H1 (cell line): ENCODE results near the gene TRAF3IP3. TPM values are rescaled to one million over a fixed set of nuclear protein-coding genes. Genes with fewer than 3 reads are reported as not detected.

Experiments
- CREB1 ChIP-seq: IDR thresholded peaks from 2 replicates; pipeline ENCODE4 v1.6.1; 2012; ENCODE audit warnings: inconsistent platforms
- FOSL1 ChIP-seq: IDR thresholded peaks from 2 replicates; pipeline ENCODE4 v1.6.1; 2011; ENCODE audit warnings: mild to moderate bottlenecking, low read depth, low read length, moderate library complexity; ENCODE audit not compliant: insufficient read depth
- NANOG ChIP-seq: IDR thresholded peaks from 2 replicates; pipeline ENCODE4 v1.6.1; 2011; ENCODE audit warnings: low read length, low read depth, mild to moderate bottlenecking, inconsistent platforms; ENCODE audit not compliant: insufficient read depth, poor library complexity, severe bottlenecking
- RXRA ChIP-seq: IDR thresholded peaks from 2 replicates; pipeline ENCODE4 v1.6.1; 2011; ENCODE audit warnings: low read depth, mild to moderate bottlenecking, low read length, moderate library complexity; ENCODE audit not compliant: insufficient read depth
- SP1 ChIP-seq: IDR thresholded peaks from 2 replicates; pipeline ENCODE4 v1.6.1; 2011; ENCODE audit warnings: low read depth, low read length
- TCF12 ChIP-seq: IDR thresholded peaks from 2 replicates; pipeline ENCODE4 v1.6.1; 2011; ENCODE audit warnings: low read depth, mild to moderate bottlenecking, low read length
- USF2 ChIP-seq: IDR thresholded peaks from 2 replicates; pipeline ENCODE4 v1.6.1; 2011; ENCODE audit warnings: low read length, improper control_type of control experiment
- polyA plus RNA-seq, 7 experiments: library from polyadenylated mRNA; depleted of rRNA in 3 of 7; stranded (reverse) in 5 of 7; unstranded in 2 of 7; fragments of >200 nt in 5 of 7; fragments of 200-250 nt in 2 of 7; gene quantifications; 1 replicate in 5 of 7; 2 replicates in 1 of 7; 4 replicates in 1 of 7; pipeline versions ENCODE4 v1.2.1 to v1.2.3, GENCODE V29; 2011 to 2013; ENCODE audit warnings: missing spikeins in 2 of 7, mixed read lengths in 2 of 7
- total RNA-seq: library from RNA; stranded (reverse); fragmentation: NEBNext Ultra II Directional; extraction: Animal tissue kit (Norgen Biotek cat#: 25700); gene quantifications from 2 replicates; pipeline ENCODE4 v1.2.1, GENCODE V29; 2021

TRAF3IP3 gene
- total and polyA plus RNA-seq, 2 of the 8 experiments (the other 6 are each of a cell fraction or from before 2014, with no cell fraction given), result not detected

GRCh38 chr1:209706622-209707021, 49.2 kb upstream of the TRAF3IP3 start (continued):
- TF ChIP-seq USF2 (no peak), TCF12 (no peak), RXRA (no peak), CREB1 (no peak), NANOG (no peak), FOSL1 (no peak), SP1 (no peak)
